ENCODE results near the gene ADGRE2. TPM values are rescaled to one million over a fixed set of nuclear protein-coding genes. Genes with fewer than 3 reads are reported as not detected.

The ADGRE2 gene
- polyA plus RNA-seq, 1 donor (not counting 4 experiments of a cell fraction or from before 2014, with no cell fraction given) = 4.2 TPM

GRCh38 chr19:14821937-14822336, 43.6 kb upstream of the ADGRE2 start:
- no peak for FAIRE-seq
- dilution Hi-C loops (cut with MboI; ENCODE audit: extremely low pct_ligation_motif_present, low sequenced_read_pairs) = no loop called here
- no peak overlapping the region for H3K9ac ChIP-seq (ENCODE audit: control insufficient read depth, extremely low read depth, insufficient read depth, low read length)

GRCh38 chr19:14818588-14818987, 40.2 kb upstream of the ADGRE2 start:
- H3K9me3 ChIP-seq (ENCODE audit: control insufficient read depth, low read depth, low read length) = no peaks in the 10 kb centered on the region
- H3K4me1 ChIP-seq (ENCODE audit: control insufficient read depth, extremely low read depth, insufficient read depth, low read length) = no peaks in the 10 kb centered on the region
- H3K9me1 ChIP-seq (ENCODE audit: control insufficient read depth, extremely low read depth, insufficient read depth, low read length) = no peaks in the 10 kb centered on the region
- dilution Hi-C loops (cut with MboI; ENCODE audit: extremely low pct_ligation_motif_present, low sequenced_read_pairs) = no loop called here
- no peak overlapping the region for H2AFZ ChIP-seq (ENCODE audit: control insufficient read depth, low read length)
- no peaks in the 10 kb centered on the region for H3K36me3 ChIP-seq (ENCODE audit: control insufficient read depth in 2 of 2, extremely low read depth in 1 of 2, insufficient read depth in 2 of 2, low read length in 2 of 2)
- no peak overlapping the region for H3K4me2 ChIP-seq (ENCODE audit: control insufficient read depth, extremely low read depth, insufficient read depth, low read depth, low read length)
- no peak for DNase-seq (ENCODE audit: low read depth, low spot score)
- H3K4me3 ChIP-seq (ENCODE audit: control insufficient read depth in 2 of 3, extremely low read depth in 1 of 3, insufficient read depth in 2 of 3, low read depth in 1 of 3, low read length in 3 of 3) = no peak overlapping the region
- no peak for FAIRE-seq
- H3K79me2 ChIP-seq (ENCODE audit: control insufficient read depth, insufficient read depth, low read length) = no peaks in the 10 kb centered on the region
- TF ChIP-seq EZH2 (IDR thresholded peaks at IDR 0.05; ENCODE audit: low read length) (no peak), CTCF (optimal IDR thresholded peaks at IDR 0.05 in 1 of 3, IDR thresholded peaks at IDR 0.05 in 1 of 3, conservative IDR thresholded peaks at IDR 0.05 in 1 of 3; ENCODE audit: extremely low read depth in 1 of 3, insufficient read depth in 2 of 3, low read length in 3 of 3) (no peak)
- no peaks in the 10 kb centered on the region for H4K20me1 ChIP-seq (ENCODE audit: control insufficient read depth, extremely low read depth, insufficient read depth, low read length)
- no peaks in the 10 kb centered on the region for H3K27me3 ChIP-seq (ENCODE audit: control insufficient read depth, extremely low read depth, insufficient read depth, low read length)
- H3K9ac ChIP-seq (ENCODE audit: control insufficient read depth, extremely low read depth, insufficient read depth, low read length) = no peak overlapping the region
- H3K27ac ChIP-seq (ENCODE audit: control insufficient read depth, insufficient read depth, low read length) = no peak overlapping the region

More at GRCh38 chr19:14821937-14822336, 43.6 kb upstream of the ADGRE2 start:
- Histone ChIP-seq H3K9me3 (ENCODE audit: control insufficient read depth, low read depth, low read length) (no peaks in the 10 kb centered on the region), H3K4me2 (ENCODE audit: control insufficient read depth, extremely low read depth, insufficient read depth, low read depth, low read length) (no peak overlapping the region), H4K20me1 (ENCODE audit: control insufficient read depth, extremely low read depth, insufficient read depth, low read length) (no peaks in the 10 kb centered on the region), H3K9me1 (ENCODE audit: control insufficient read depth, extremely low read depth, insufficient read depth, low read length) (no peaks in the 10 kb centered on the region), H3K79me2 (ENCODE audit: control insufficient read depth, insufficient read depth, low read length) (no peaks in the 10 kb centered on the region), H3K4me3 (ENCODE audit: control insufficient read depth in 2 of 3, extremely low read depth in 1 of 3, insufficient read depth in 2 of 3, low read depth in 1 of 3, low read length in 3 of 3) (no peak overlapping the region), H3K27ac (ENCODE audit: control insufficient read depth, insufficient read depth, low read length) (no peak overlapping the region), H2AFZ (ENCODE audit: control insufficient read depth, low read length) (no peak overlapping the region), H3K27me3 (ENCODE audit: control insufficient read depth, extremely low read depth, insufficient read depth, low read length) (no peaks in the 10 kb centered on the region), H3K36me3 (ENCODE audit: control insufficient read depth in 2 of 2, extremely low read depth in 1 of 2, insufficient read depth in 2 of 2, low read length in 2 of 2) (no peaks in the 10 kb centered on the region), H3K4me1 (ENCODE audit: control insufficient read depth, extremely low read depth, insufficient read depth, low read length) (peaks cover 8% of the 10 kb centered on the region)
- DNase-seq (ENCODE audit: low read depth, low spot score) = no peak
- no peak for TF ChIP-seq CTCF (optimal IDR thresholded peaks at IDR 0.05 in 1 of 3, IDR thresholded peaks at IDR 0.05 in 1 of 3, conservative IDR thresholded peaks at IDR 0.05 in 1 of 3; ENCODE audit: extremely low read depth in 1 of 3, insufficient read depth in 2 of 3, low read length in 3 of 3)
- no peak for TF ChIP-seq EZH2 (IDR thresholded peaks at IDR 0.05; ENCODE audit: low read length)
